Heart right ventricle (tissue), 16 donors: ENCODE measurements around the gene CYP2A6. TPM values are rescaled to one million over a fixed set of nuclear protein-coding genes. Genes with fewer than 3 reads are reported as not detected.
"Not testable (repeated sequence)": the region's sequence is repeated elsewhere in the genome, so short reads cannot be mapped to it uniquely, and the experiment has no call there.

ENCODE experiments used
- ATAC-seq, 8 donors: fragments of 200-7000 bp; cut with Tn5 transposase; one replicate each; pipeline ENCODE4 v1.9.1; 2020; ENCODE audit warnings: mild to moderate bottlenecking in 8 of 8, moderate library complexity in 8 of 8, moderate number of reproducible peaks in 1 of 8
- DNase-seq, 2 donors: peaks; one replicate each; pipeline ENCODE4 v3.0.0-alpha.2; 2020
- H3K27ac ChIP-seq, 10 donors: fragments of 200-600 bp; sonication (generic) in 2 of 10; one replicate each; pipeline versions ENCODE4 v1.5.0 to v1.8.0; 2020 to 2022; ENCODE audit warnings: mild to moderate bottlenecking in 3 of 10
- H3K27me3 ChIP-seq, 7 donors: fragments of 200-600 bp; one replicate each; pipeline ENCODE4 v1.8.0; 2021 to 2022; ENCODE audit warnings: mild to moderate bottlenecking in 2 of 7
- H3K36me3 ChIP-seq, 9 donors: fragments of 200-600 bp; sonication (generic) in 1 of 9; one replicate each; pipeline versions ENCODE4 v1.5.0 to v1.8.0; 2020 to 2022; ENCODE audit warnings: mild to moderate bottlenecking in 2 of 9
- H3K4me1 ChIP-seq, 9 donors: fragments of 200-600 bp; sonication (generic) in 1 of 9; one replicate each; pipeline versions ENCODE4 v1.5.0 to v1.8.0; 2020 to 2022; ENCODE audit warnings: mild to moderate bottlenecking in 4 of 9
- H3K4me3 ChIP-seq, 10 donors: fragments of 200-600 bp; sonication (generic) in 2 of 10; one replicate each; pipeline versions ENCODE4 v1.5.0 to v1.8.0; 2020 to 2022; ENCODE audit warnings: mild to moderate bottlenecking in 7 of 10, moderate library complexity in 2 of 10
- H3K9me3 ChIP-seq, 11 donors: fragments of 200-600 bp in 10 of 11; sonication (generic) in 2 of 11; one replicate each; pipeline versions ENCODE4 v1.5.0 to v1.8.0; 2013 to 2022; ENCODE audit warnings: mild to moderate bottlenecking in 2 of 11, control low read depth in 1 of 11, moderate library complexity in 1 of 11
- CTCF ChIP-seq, 9 donors: fragments of 200-600 bp; sonication (generic) in 2 of 9; IDR thresholded peaks; one replicate each; pipeline versions ENCODE4 v1.5.0 to v1.8.0; 2021 to 2022; ENCODE audit warnings: antibody characterized with exemption in 9 of 9, mild to moderate bottlenecking in 5 of 9, moderate library complexity in 1 of 9
- WGBS, 2 donors: extraction: QIAGEN DNeasy Blood & Tissue Kit; methylation state at CpG; one replicate each; pipeline ENCODE4 v1.1.7; 2013; ENCODE audit warnings: inconsistent platforms in 1 of 2; 5-methylcytosine and 5-hydroxymethylcytosine counted together
- intact Hi-C, 10 donors: fragments of 100-400 bp; cut with DNase I; formaldehyde crosslinking; loops; one replicate each; pipeline versions ENCODE4 v1.11.1 to v1.14.2; 2022
- polyA plus RNA-seq, 2 donors: library from polyadenylated mRNA; stranded (reverse); fragments of 200-250 nt; gene quantifications; one replicate each; pipeline ENCODE4 v1.2.3, GENCODE V29; 2013
- total RNA-seq, 10 donors: library from RNA; stranded (reverse); fragmentation: NEBNext Ultra II Directional in 3 of 10; extraction: Animal tissue kit (Norgen Biotek cat#: 25700) in 3 of 10; gene quantifications; one replicate each; pipeline versions ENCODE4 v1.2.1 to v1.2.4, GENCODE V29; 2021 to 2023
- donor health status: Arrhythmogenic right ventricular cardiomyopathy.
- donor health status: ischemic (EF 13 %, LVEDD 7.1; RV severe dilation, severe dysfunction).
- donor health status: healthy with polysubstance abuse.
- donor health status: DM: no; HTN: yes; CAD: no.
- donor health status: DM: no; HTN: no; CAD: no.
- donor health status: ischemic (EF 25% LVEDD 6.9; RV normal size, moderate dysfunction).
- donor health status: ischemic (EF 25% LVEDD 5.7; RV mildly dilated, moderate dysfunction).
- donor health status: healthy.
- donor health status: DM: yes; HTN: yes; CAD: no.
- donor health status: Ischemic cardiomyopathy.
- donor health status: ischemic (EF 35%, LVEDD 5.7; RV mildly dilated, moderate dysfunction).
- donor health status: nonischemic (EF 11% LVEDD 7.7; RV severe dilation, severe dysfunction).
- donor health status: DM: yes; HTN: yes; CAD: no.
- donor health status: PGD.
- donor health status: ischemic (EF 29% LVEDD 5.4; RV normal size, mild dysfunction).
- donor health status: nonischemic (EF 23%, LVEDD 6.1; RV moderate dilation, normal function).

Gene CYP2A6
- total and polyA plus RNA-seq, 12 donors = not detected

GRCh38 chr19:40813182-40813581 is 37.1 kb downstream of the CYP2A6 start:
- Histone ChIP-seq H3K9me3 (no peaks in the 10 kb centered on the region), H3K4me1 (peaks cover 2 to 48% (median 33%) of the 10 kb centered on the region in 9 donors), H3K27ac (no peak overlapping the region), H3K36me3 (peaks cover 0 to 19% (median 6%) of the 10 kb centered on the region in 9 donors), H3K4me3 (no peak overlapping the region), H3K27me3 (no peaks in the 10 kb centered on the region)
- TF ChIP-seq CTCF (IDR thresholded peaks at IDR 0.05) = no peak
- ATAC-seq (no peak), DNase-seq (no peak)
- 9 to 19% methylated on average over 4 of the region's 4 CpGs for WGBS, 2 donors
- intact Hi-C loops = loop anchor here in 1 of 10 donors (5.0 kb wide), 1 partner anchor 319 kb away; no protein-coding TSS in a partner anchor

DNA sequence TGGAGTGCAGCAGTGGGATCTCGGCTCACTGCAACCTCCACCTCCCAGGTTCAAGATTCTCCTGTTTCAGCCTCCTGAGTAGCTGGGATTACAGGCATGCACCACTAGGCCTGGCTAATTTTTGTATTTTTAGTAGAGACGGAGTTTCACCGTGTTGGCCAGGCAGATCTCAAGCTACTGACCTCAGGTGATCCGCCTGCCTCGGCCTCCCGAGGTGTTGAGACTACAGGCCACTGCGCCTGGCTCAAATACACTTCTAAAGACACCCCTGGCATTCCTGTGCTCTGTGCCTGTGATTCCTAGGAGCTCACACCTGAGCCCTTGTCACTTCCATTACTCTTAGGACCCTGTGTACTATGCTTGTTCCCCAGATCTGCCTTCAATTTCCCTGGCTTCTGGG is 37.7 kb downstream of the CYP2A6 start:
- Histone ChIP-seq H3K36me3 (peaks cover 0 to 25% (median 8%) of the 10 kb centered on the region in 9 donors), H3K4me1 (peaks cover 4 to 55% (median 37%) of the 10 kb centered on the region in 9 donors)
- ATAC-seq, H3K4me3 ChIP-seq, DNase-seq, H3K9me3 ChIP-seq, H3K27ac ChIP-seq, H3K27me3 ChIP-seq: not testable (repeated sequence)
- 91 to 95% methylated on average over 7 of the region's 7 CpGs for WGBS, 2 donors
- intact Hi-C loops = loop anchor here in 1 of 10 donors (5.0 kb wide), 1 partner anchor 320 kb away; no protein-coding TSS in a partner anchor

DNA sequence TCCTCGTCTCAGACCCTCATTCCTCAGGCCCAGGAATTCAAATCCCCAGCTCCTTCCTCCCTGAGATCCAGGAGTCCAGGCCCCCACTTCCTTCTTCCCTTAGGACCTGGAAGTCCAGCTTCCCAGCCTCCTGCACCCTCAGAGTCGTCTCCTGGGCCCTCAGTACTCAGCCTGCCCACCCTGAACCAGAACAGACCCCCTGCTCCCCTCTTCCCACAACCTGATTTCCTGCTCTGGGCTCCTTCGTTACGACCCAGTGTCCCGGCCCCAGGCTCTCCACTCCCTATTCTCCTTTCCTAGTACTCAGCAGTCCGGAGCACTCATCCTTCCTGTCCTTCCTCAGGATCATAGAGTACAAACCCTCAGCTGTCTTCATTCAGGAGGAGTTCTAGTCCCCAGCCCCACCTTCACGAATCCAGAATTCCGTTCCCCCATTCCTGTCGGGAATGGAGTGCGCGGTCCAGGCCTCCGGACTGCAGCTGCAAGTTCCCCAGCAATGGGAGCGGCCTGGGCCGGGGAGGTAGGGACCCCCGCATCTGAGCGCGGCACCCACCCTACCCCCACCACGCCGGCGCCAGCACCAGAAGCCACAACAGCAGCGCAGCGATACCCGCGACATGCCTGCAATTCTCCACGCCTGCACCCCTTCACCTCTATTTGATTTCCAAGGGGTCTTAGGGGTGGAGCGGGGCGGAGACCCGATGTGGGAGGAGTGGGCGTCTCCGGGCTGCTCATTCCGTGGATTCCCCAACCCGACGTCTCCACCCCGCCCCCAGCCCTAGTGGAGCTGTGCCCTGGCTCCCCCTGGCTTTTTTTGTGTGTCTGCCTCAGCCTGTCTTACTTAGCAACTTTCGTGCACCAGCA is 38.5 kb downstream of the CYP2A6 start:
- Histone ChIP-seq H3K27me3 (no peaks in the 10 kb centered on the region), H3K4me3 (peak overlapping the region; percentile 10 to 64 (median 54)), H3K9me3 (no peaks in the 10 kb centered on the region), H3K4me1 (peaks cover 10 to 63% (median 46%) of the 10 kb centered on the region in 9 donors), H3K27ac (peak overlapping the region in 9 of 10 donors; percentile 68 to 91 (median 79)), H3K36me3 (peaks cover 0 to 33% (median 11%) of the 10 kb centered on the region in 9 donors)
- DNase-seq = no peak
- no peak for TF ChIP-seq CTCF (IDR thresholded peaks at IDR 0.05)
- no peak for ATAC-seq
- intact Hi-C loops = loop anchor here in 1 of 10 donors (5.0 kb wide), 1 partner anchor 321 kb away; no protein-coding TSS in a partner anchor
- 36 to 40% methylated on average over 35 of the region's 35 CpGs for WGBS, 2 donors

DNA sequence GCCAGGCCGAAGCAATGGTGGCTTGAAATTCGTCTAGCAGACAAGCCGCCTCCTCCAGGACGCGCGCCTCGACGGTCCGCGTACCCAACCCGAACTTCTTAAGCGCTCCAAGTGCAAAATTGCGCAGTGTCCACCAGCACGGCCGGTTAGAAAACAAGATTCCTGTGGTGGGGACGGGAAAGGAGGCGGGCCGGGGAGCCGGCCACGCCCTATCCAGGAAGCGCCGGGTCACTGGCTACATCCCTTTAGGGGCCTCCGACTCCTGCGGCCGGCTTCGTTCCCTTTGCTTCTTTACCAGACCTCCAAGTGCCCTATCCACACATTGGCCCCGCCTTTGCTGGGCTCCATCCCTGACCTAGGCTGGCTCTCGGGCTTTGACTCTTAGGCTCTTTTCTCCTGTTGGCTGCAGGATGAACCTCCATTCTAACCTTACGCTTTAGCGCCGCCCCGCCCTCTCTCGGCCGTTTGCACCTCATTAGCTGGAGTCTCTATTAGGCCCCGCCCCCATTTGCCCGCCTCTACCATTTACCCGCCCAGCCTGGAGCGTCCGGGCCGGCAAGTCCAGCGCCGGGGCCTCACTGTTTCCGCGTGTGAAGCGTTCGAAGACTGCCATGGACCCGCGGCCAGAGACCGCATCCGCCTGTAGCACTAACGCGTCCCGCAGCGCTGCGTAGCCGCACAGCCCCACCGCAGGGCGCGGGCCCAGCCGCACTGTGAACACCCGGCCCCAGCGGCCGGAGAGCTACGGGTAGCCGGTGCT is 39.4 kb downstream of the CYP2A6 start:
- Histone ChIP-seq H3K36me3 (peaks cover 0 to 33% (median 11%) of the 10 kb centered on the region in 9 donors), H3K4me1 (peaks cover 12 to 72% (median 55%) of the 10 kb centered on the region in 9 donors), H3K4me3 (peak overlapping the region; percentile 10 to 64 (median 54)), H3K27ac (peak overlapping the region in 9 of 10 donors; percentile 68 to 91 (median 79))
- H3K9me3 ChIP-seq, H3K27me3 ChIP-seq: not testable (repeated sequence)
- intact Hi-C loops = loop anchor here in 1 of 10 donors (5.0 kb wide), 1 partner anchor 321 kb away; no protein-coding TSS in a partner anchor
- 1 to 4% methylated on average over 52 to 64 of the region's 65 CpGs for WGBS, 2 donors
- ATAC-seq = peak; percentile 86 to 93 (median 91)
- peak in 4 of 9 donors; percentile 6 to 22 (median 17) for TF ChIP-seq CTCF (IDR thresholded peaks at IDR 0.05)
- peak; percentile 76 to 81 for DNase-seq
